ENCODE results near the gene TPRKB. TPM values are rescaled to one million over a fixed set of nuclear protein-coding genes. Genes with fewer than 3 reads are reported as not detected.

Gene TPRKB
- total and polyA plus RNA-seq, 9 of the 15 experiments (the other 6 are each of a cell fraction or from before 2014, with no cell fraction given) = 55.6 to 250 (median 112) TPM

DNA sequence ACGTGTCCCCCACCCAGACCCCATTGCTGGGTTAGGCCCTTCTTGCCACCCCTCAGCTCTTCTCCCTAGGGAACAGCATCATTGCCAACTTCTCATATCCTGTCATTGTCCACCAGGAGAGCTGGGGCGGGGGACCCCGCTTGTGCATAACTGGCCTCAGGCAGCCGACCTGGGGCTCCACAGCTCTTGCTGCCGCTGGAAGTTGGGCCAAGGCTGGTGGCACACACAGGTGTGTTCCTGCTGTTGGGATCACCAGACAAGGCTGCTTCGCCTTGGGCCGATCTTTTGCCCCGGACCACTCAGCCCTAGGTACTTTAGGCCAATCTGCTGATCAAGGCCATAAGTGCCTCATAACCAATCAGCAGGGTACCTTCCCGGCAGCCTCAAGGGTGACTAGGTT is 28.6 kb downstream of the TPRKB start (continued):
- TF ChIP-seq, protein P1, sequence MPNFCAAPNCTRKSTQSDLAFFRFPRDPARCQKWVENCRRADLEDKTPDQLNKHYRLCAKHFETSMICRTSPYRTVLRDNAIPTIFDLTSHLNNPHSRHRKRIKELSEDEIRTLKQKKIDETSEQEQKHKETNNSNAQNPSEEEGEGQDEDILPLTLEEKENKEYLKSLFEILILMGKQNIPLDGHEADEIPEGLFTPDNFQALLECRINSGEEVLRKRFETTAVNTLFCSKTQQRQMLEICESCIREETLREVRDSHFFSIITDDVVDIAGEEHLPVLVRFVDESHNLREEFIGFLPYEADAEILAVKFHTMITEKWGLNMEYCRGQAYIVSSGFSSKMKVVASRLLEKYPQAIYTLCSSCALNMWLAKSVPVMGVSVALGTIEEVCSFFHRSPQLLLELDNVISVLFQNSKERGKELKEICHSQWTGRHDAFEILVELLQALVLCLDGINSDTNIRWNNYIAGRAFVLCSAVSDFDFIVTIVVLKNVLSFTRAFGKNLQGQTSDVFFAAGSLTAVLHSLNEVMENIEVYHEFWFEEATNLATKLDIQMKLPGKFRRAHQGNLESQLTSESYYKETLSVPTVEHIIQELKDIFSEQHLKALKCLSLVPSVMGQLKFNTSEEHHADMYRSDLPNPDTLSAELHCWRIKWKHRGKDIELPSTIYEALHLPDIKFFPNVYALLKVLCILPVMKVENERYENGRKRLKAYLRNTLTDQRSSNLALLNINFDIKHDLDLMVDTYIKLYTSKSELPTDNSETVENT (CRISPR knock-in tag; IDR thresholded peaks at IDR 0.05) = no peak
- TF ChIP-seq, protein P2, sequence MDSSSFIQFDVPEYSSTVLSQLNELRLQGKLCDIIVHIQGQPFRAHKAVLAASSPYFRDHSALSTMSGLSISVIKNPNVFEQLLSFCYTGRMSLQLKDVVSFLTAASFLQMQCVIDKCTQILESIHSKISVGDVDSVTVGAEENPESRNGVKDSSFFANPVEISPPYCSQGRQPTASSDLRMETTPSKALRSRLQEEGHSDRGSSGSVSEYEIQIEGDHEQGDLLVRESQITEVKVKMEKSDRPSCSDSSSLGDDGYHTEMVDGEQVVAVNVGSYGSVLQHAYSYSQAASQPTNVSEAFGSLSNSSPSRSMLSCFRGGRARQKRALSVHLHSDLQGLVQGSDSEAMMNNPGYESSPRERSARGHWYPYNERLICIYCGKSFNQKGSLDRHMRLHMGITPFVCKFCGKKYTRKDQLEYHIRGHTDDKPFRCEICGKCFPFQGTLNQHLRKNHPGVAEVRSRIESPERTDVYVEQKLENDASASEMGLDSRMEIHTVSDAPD (CRISPR knock-in tag; IDR thresholded peaks at IDR 0.05) = no peak
- TF ChIP-seq, protein P3, sequence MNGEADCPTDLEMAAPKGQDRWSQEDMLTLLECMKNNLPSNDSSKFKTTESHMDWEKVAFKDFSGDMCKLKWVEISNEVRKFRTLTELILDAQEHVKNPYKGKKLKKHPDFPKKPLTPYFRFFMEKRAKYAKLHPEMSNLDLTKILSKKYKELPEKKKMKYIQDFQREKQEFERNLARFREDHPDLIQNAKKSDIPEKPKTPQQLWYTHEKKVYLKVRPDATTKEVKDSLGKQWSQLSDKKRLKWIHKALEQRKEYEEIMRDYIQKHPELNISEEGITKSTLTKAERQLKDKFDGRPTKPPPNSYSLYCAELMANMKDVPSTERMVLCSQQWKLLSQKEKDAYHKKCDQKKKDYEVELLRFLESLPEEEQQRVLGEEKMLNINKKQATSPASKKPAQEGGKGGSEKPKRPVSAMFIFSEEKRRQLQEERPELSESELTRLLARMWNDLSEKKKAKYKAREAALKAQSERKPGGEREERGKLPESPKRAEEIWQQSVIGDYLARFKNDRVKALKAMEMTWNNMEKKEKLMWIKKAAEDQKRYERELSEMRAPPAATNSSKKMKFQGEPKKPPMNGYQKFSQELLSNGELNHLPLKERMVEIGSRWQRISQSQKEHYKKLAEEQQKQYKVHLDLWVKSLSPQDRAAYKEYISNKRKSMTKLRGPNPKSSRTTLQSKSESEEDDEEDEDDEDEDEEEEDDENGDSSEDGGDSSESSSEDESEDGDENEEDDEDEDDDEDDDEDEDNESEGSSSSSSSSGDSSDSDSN (IDR thresholded peaks at IDR 0.05; ENCODE audit: borderline replicate concordance in 1 of 2, low read depth in 2 of 2, low read length in 2 of 2) = no peak
- TF ChIP-seq TCF3 (CRISPR knock-in tag; IDR thresholded peaks at IDR 0.05) (no peak), PPARD (CRISPR knock-in tag; IDR thresholded peaks at IDR 0.05) (no peak), HOXB6 (CRISPR knock-in tag; IDR thresholded peaks at IDR 0.05; ENCODE audit: borderline replicate concordance) (no peak)
- TF ChIP-seq, protein P4, sequence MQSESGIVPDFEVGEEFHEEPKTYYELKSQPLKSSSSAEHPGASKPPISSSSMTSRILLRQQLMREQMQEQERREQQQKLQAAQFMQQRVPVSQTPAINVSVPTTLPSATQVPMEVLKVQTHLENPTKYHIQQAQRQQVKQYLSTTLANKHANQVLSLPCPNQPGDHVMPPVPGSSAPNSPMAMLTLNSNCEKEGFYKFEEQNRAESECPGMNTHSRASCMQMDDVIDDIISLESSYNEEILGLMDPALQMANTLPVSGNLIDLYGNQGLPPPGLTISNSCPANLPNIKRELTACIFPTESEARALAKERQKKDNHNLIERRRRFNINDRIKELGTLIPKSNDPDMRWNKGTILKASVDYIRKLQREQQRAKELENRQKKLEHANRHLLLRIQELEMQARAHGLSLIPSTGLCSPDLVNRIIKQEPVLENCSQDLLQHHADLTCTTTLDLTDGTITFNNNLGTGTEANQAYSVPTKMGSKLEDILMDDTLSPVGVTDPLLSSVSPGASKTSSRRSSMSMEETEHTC (IDR thresholded peaks at IDR 0.05) = no peak
- TF ChIP-seq, protein P5, sequence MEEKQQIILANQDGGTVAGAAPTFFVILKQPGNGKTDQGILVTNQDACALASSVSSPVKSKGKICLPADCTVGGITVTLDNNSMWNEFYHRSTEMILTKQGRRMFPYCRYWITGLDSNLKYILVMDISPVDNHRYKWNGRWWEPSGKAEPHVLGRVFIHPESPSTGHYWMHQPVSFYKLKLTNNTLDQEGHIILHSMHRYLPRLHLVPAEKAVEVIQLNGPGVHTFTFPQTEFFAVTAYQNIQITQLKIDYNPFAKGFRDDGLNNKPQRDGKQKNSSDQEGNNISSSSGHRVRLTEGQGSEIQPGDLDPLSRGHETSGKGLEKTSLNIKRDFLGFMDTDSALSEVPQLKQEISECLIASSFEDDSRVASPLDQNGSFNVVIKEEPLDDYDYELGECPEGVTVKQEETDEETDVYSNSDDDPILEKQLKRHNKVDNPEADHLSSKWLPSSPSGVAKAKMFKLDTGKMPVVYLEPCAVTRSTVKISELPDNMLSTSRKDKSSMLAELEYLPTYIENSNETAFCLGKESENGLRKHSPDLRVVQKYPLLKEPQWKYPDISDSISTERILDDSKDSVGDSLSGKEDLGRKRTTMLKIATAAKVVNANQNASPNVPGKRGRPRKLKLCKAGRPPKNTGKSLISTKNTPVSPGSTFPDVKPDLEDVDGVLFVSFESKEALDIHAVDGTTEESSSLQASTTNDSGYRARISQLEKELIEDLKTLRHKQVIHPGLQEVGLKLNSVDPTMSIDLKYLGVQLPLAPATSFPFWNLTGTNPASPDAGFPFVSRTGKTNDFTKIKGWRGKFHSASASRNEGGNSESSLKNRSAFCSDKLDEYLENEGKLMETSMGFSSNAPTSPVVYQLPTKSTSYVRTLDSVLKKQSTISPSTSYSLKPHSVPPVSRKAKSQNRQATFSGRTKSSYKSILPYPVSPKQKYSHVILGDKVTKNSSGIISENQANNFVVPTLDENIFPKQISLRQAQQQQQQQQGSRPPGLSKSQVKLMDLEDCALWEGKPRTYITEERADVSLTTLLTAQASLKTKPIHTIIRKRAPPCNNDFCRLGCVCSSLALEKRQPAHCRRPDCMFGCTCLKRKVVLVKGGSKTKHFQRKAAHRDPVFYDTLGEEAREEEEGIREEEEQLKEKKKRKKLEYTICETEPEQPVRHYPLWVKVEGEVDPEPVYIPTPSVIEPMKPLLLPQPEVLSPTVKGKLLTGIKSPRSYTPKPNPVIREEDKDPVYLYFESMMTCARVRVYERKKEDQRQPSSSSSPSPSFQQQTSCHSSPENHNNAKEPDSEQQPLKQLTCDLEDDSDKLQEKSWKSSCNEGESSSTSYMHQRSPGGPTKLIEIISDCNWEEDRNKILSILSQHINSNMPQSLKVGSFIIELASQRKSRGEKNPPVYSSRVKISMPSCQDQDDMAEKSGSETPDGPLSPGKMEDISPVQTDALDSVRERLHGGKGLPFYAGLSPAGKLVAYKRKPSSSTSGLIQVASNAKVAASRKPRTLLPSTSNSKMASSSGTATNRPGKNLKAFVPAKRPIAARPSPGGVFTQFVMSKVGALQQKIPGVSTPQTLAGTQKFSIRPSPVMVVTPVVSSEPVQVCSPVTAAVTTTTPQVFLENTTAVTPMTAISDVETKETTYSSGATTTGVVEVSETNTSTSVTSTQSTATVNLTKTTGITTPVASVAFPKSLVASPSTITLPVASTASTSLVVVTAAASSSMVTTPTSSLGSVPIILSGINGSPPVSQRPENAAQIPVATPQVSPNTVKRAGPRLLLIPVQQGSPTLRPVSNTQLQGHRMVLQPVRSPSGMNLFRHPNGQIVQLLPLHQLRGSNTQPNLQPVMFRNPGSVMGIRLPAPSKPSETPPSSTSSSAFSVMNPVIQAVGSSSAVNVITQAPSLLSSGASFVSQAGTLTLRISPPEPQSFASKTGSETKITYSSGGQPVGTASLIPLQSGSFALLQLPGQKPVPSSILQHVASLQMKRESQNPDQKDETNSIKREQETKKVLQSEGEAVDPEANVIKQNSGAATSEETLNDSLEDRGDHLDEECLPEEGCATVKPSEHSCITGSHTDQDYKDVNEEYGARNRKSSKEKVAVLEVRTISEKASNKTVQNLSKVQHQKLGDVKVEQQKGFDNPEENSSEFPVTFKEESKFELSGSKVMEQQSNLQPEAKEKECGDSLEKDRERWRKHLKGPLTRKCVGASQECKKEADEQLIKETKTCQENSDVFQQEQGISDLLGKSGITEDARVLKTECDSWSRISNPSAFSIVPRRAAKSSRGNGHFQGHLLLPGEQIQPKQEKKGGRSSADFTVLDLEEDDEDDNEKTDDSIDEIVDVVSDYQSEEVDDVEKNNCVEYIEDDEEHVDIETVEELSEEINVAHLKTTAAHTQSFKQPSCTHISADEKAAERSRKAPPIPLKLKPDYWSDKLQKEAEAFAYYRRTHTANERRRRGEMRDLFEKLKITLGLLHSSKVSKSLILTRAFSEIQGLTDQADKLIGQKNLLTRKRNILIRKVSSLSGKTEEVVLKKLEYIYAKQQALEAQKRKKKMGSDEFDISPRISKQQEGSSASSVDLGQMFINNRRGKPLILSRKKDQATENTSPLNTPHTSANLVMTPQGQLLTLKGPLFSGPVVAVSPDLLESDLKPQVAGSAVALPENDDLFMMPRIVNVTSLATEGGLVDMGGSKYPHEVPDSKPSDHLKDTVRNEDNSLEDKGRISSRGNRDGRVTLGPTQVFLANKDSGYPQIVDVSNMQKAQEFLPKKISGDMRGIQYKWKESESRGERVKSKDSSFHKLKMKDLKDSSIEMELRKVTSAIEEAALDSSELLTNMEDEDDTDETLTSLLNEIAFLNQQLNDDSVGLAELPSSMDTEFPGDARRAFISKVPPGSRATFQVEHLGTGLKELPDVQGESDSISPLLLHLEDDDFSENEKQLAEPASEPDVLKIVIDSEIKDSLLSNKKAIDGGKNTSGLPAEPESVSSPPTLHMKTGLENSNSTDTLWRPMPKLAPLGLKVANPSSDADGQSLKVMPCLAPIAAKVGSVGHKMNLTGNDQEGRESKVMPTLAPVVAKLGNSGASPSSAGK (IDR thresholded peaks at IDR 0.05) = no peak

All from K562 (cell line).